HS-27A (cell line): ENCODE results near the gene SMTNL2.
"Not testable (repeated sequence)": the region's sequence is repeated elsewhere in the genome, so short reads cannot be mapped to it uniquely, and the experiment has no call there.

Experiments
- DNase-seq: peaks from one replicate; pipeline ENCODE4 v3.0.0-alpha.2; 2012; ENCODE audit warnings: low read depth, missing footprints

The SMTNL2 gene

GRCh38 chr17:4585638-4585994 lies 1.3 kb downstream of the SMTNL2 start:
- DNase-seq: no peak

- DNase-seq: no peak
Observed at GRCh38 chr17:4586043-4586442, 1.7 kb downstream of the SMTNL2 start.

DNA sequence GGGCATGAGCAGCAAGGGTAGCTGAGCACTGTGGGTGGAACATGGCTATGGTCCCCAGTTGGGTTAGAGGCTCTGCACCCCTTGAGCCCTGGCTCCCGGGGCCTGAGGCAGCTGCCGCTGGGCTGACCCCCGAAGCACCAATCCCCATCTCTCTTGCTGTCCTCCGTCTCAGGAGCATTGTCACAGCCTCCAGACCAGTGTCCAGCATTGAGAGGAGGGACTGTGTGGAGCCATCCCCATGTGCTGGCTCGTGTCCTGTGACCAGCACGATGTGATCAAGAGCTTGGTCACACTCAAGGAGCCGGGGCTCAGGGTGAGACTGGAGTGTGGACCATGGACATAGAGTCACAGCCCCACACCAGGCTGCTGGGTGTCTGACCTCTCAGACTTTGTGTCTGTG lies 2.9 kb downstream of the SMTNL2 start:
- no peak for DNase-seq

DNA sequence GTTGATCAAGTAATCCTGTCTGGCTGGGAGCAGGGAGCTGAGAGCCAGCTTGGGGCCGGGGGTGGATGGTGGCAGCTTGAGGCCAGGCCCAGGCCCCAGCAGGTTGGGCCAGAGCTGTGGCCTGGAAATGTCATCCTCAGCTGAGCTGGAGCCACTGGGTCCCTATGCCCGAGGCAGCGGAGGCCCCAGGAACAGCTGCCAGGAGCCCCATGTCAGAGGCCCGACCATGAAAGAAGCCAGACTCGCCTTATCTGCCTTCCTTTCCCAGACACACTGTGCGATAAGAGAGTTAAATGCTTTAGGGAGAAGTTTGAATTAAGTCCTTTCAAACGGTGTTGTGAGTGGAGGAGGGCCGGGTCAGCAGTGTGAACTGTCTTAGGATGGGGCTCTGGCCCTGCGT lies 3.5 kb downstream of the SMTNL2 start:
- no peak for DNase-seq

- no peak for DNase-seq
Observed at GRCh38 chr17:4588391-4588790, 4.1 kb downstream of the SMTNL2 start.

- DNase-seq: no peak
Observed at GRCh38 chr17:4588898-4589625, 4.7 kb downstream of the SMTNL2 start.

- DNase-seq: not testable (repeated sequence)
Observed at GRCh38 chr17:4590042-4590441, 5.7 kb downstream of the SMTNL2 start.

GRCh38 chr17:4590981-4591453 lies 6.7 kb downstream of the SMTNL2 start:
- no peak for DNase-seq

- no peak for DNase-seq
Observed at GRCh38 chr17:4591529-4591928, 7.2 kb downstream of the SMTNL2 start.

- DNase-seq: no peak
Observed at GRCh38 chr17:4592240-4593005, 8.1 kb downstream of the SMTNL2 start.

- no peak for DNase-seq
Observed at GRCh38 chr17:4593021-4593421, 8.7 kb downstream of the SMTNL2 start.

DNA sequence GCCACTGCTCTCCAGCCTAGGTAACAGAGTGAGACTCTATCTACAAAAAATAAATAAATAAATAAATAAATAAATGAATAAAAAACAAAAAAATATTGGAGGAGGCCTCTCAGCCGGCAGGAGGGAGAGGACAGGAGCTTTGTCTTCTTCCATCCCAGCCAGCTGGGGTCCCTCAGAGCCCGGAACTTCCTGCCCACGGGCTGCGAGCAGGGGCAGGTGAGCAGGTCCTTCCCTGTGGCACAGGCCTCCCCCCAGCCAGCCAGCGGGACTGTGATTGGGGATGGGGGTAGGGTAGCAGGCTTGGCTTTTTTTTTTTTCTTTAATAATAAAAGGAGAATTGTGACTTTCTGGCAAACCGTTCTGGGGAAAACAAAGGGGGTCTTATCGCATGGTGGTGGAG lies 10.1 kb downstream of the SMTNL2 start:
- no peak for DNase-seq

DNA sequence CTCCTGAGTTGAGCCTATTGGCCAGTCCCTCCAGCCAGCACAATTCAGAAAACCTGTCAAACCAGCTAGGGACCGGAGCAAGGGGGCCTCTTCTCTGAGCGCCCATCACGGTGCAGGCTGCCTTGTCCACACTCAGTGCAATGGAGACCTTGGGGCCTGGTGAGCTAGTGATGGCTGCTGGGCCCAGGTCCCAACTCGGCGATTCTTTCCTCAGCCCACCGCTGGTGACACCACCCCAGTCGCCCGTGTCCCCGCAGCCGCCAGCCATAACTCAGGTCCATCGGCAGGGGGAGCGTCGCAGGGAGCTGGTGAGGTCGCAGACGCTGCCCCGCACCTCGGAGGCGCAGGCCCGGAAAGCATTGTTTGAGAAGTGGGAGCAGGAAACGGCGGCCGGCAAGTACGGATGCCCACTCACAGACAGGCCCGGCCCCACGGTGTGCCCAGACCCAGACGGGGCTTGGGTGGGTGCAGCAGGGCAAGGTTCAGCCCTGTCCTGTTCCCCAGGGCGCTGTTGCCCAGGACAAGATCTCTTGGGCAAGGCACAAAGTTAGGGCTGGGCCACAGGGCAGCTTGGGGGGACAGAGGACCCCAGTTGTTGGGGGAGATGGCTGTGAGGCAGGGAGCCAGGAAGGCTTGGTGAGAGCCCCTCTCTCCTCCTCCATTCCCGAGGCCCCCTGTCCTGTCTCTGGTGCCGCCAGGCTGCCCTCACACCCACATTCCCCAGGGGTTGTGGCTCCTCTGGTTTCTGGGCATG lies 10.8 kb downstream of the SMTNL2 start:
- DNase-seq: no peak

GRCh38 chr17:4595685-4596342 lies 11.5 kb downstream of the SMTNL2 start:
- DNase-seq: not testable (repeated sequence)

DNA sequence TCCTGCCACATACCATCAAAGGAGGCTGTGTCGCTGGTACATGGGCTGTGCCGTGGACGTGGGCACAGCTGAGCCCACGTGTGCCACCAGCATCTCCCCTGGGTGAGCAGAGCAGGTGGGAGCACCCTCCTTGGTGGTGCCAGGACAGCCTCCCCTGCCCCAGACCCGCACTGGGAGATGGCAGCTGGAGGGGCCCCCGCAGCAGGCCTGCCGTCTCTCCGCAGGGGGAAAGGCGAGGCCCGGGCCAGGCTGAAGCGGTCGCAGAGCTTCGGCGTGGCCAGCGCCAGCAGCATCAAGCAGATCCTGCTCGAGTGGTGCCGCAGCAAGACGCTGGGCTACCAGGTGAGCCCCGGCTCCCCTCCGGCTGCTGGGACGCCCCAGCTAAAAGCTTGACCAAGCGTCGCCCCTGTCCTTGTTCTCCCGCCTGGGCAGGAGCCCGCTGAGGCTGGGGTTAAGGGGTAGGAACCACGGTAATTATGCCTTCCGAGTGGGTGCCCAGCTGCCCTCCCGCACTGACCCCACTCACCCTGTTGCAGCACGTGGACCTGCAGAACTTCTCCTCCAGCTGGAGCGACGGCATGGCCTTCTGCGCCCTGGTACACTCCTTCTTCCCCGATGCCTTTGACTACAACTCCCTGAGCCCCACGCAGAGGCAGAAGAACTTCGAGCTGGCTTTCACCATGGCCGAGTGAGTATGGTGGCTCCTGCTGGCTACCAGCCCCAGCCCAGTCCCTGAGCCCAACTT lies 12.5 kb downstream of the SMTNL2 start:
- no peak for DNase-seq

- no peak for DNase-seq
Observed at GRCh38 chr17:4597975-4598374, 13.6 kb downstream of the SMTNL2 start.

DNA sequence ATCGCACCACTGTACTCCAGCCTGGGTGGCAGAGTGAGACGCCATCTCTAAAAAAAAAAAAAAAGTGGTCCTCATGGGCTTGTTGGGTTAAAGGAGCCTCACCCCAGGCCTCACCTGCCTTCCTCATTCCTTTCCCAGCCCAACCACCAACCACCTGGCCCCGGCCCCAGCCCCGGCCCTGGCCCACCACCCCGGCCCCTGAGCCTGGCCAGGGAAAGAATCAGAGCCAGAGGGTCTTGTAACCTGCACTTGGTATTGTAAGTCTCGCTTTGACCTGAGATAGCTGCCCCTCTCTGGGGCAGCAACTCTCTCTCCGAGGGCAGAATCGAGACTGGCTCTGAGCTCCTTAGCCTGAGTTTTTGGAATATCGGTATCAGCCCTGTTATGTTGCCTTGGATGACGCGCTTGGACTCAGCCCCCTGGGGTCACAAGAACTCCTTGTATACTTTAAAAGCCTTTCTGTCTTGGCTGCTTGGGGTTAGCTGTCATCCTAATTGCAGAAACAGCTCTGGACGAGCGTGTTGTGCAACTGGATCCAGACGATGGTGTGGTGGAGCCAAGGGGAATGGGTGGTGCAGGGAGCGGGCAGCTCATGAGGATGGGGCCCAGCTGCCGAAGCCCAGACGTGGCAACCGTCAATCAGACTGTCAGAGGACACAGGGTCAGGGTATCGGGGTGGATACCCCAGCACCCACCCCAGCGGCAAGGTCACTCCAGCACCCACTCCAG lies 14.6 kb downstream of the SMTNL2 start:
- DNase-seq: no peak

DNA sequence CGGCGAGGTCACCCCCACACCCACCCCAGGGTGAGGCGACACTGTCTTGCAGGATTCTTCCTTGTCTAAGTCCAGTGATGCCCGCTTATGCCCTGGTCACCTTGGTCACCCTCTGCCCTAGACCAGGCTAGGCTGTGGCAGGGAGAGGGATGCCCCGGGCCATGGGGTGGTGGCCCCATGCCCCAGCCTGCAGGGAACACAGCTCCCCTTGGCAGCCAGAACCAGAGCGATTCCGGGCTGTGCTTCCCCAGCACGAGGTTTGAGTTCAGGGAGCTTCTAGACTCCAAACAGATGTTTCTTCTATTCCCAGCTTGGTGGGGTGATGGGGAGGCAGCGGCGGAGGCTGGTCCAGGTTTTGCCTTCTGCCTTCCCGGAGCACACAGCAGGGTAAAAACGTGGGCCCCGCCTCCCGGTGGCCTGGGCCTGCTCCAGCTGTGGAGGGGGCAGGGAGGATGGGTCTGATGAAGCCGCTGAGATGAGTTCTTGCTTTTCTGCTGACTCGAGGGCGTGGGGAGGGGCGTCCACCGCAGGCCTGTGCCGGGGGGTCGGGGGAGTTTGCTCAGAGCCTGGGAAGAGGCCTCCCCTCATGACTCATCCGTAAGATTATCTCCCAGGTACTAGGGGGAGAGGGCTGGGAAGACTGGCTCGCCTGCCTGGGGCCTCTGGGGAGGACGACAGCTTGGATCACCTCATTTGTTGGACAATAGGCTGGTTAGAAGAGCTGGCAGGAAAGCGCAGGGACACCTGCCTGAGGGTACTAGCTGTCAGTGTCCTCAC lies 15.4 kb downstream of the SMTNL2 start:
- no peak for DNase-seq

GRCh38 chr17:4600563-4600962 lies 16.2 kb downstream of the SMTNL2 start:
- DNase-seq: no peak

DNA sequence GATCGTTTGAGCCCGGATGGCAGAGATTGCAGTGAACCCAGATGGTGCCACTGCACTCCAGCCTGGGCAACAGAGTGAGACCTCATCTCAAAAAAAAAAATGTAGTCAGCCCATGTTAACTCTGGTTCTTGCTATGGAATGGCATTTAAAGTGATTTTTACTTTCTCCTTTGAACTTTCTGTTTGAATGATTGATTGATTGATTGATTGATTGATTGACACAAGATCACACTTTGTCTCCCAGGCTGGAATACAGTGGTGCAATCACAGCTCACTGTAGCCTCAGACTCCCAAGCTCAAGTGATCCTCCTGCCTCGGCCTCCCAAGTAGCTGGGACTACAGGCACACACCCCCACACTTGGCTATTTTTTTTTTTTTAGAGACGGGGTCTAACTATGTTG lies 17.0 kb downstream of the SMTNL2 start:
- DNase-seq: no peak
